ENCODE measurements around the gene MRPL53.

MRPL53 gene

DNA sequence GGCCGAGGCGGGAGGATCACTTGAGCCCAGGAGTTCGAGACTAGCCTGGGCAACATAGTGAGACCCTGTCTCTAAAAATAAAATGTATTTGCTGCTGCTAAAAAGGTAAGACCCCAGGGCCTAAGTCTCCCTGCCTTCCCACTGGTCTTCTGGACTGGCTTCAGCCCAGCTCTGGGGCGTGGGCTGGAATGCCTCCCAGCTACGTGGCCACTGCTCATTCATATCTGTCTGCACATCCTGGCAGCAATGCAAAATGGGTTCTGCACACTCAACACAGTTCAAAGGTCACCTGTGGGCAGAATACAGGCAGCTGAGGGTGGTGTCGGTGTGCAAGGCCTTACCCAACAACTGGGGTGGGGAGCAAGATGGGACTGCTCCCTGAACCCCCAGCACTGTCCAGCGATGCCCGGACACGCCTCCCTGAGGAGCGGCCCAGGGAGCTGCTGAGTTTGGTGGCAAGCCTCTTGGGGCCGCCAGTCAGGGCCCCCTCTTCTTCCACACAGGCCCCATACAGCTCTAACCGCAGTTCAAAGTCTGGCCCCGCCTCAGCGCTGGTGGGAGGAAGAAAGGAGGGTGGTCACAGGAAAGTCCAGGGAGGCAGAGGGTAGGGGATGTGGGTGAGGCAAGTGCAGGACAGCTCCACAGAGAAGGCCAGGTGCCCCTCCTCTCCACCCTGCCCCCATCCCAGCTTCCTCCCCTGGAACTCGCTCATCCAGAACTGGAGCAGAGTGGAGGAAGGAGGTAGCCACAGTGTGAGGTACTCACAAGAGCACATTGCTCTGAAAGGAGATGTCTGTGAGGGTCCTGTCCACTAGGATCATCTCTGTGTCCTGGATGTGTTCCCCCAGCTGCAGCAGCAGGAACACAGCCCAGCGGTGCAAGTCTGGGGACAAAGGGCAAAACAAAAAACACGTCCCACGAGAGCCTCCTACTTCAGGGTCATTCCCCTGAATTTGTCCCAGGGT is 42.7 kb downstream of the MRPL53 start:
- TF ChIP-seq, protein P1, sequence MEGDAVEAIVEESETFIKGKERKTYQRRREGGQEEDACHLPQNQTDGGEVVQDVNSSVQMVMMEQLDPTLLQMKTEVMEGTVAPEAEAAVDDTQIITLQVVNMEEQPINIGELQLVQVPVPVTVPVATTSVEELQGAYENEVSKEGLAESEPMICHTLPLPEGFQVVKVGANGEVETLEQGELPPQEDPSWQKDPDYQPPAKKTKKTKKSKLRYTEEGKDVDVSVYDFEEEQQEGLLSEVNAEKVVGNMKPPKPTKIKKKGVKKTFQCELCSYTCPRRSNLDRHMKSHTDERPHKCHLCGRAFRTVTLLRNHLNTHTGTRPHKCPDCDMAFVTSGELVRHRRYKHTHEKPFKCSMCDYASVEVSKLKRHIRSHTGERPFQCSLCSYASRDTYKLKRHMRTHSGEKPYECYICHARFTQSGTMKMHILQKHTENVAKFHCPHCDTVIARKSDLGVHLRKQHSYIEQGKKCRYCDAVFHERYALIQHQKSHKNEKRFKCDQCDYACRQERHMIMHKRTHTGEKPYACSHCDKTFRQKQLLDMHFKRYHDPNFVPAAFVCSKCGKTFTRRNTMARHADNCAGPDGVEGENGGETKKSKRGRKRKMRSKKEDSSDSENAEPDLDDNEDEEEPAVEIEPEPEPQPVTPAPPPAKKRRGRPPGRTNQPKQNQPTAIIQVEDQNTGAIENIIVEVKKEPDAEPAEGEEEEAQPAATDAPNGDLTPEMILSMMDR (IDR thresholded peaks at IDR 0.05; ENCODE audit: low read depth, low read length) = no peak
- DNase-seq (ENCODE audit: extremely low read depth, low read depth) = no peak

DNA sequence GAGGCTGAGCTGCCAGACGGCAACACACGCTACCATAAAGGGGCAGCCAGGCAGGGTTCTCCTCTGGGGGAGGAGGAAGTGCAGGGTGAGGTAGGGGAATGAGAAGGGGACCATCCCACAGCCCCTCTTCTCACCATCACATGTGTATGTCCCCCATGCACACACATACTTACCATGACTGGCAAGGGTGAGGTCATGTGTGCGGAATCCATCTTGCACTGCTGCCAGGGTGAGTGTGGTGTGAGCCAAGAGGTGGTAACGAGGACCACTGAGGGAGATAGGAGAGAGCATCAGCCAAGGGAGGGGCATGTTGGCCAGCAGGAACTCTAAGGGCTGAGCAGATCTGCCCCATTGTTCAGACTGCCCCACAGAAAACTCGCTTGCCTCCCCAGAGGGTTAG is 43.8 kb downstream of the MRPL53 start:
- TF ChIP-seq, protein P1 (IDR thresholded peaks at IDR 0.05; ENCODE audit: low read depth, low read length) = no peak
- DNase-seq (ENCODE audit: extremely low read depth, low read depth) = no peak

DNA sequence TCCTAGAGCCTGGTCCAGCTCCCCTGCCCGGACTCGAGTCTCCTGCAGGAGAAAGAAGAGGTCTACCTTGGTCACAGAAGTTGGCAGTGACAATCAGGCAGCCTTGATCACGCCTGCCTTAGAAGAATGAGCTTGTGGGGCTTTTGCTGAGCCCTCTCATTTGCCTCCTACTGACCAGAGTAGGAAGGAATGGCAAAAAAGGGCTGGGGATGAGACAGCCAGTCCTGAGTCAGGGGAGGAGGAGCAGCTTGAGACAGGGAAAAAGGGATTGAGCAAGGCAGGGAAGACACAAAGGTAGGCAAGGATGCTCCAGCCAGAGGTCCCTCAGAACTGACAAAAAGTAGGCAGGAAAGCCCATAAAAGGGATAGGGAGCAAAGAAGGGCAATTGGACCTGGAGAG is 44.9 kb downstream of the MRPL53 start:
- DNase-seq (ENCODE audit: extremely low read depth, low read depth) = no peak
- TF ChIP-seq, protein P1 (IDR thresholded peaks at IDR 0.05; ENCODE audit: low read depth, low read length) = no peak

DNA sequence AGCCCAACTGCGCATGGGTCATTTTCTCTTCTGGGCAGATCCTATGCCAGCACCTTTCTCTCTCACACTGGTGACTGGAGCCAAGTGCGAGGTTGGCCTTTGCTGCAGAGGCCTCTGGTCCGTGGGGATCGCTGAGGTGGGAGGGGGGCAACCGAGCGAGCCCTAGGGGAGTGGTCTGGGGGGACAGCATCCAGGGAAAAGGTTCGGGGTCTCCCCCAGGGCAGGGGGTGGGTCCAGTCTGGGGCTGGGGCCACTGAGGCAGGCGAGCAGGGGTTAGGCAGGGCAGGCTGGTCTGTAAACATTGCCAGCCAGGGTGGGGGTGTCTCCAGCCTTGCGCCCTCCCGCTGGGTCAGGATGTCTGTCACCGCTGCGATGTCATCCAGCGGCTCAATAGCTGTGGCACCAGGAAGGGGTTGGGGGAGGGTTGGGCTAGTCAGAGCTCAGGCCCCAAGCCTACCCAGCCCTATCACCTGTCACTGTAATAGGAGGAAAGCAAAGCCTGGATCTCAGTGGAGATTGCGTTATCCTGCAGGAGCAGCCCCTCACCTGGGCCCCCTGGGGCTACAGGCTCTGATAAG is 46.2 kb downstream of the MRPL53 start:
- no peak for DNase-seq (ENCODE audit: extremely low read depth, low read depth)
- TF ChIP-seq, protein P1 (IDR thresholded peaks at IDR 0.05; ENCODE audit: low read depth, low read length) = no peak

DNA sequence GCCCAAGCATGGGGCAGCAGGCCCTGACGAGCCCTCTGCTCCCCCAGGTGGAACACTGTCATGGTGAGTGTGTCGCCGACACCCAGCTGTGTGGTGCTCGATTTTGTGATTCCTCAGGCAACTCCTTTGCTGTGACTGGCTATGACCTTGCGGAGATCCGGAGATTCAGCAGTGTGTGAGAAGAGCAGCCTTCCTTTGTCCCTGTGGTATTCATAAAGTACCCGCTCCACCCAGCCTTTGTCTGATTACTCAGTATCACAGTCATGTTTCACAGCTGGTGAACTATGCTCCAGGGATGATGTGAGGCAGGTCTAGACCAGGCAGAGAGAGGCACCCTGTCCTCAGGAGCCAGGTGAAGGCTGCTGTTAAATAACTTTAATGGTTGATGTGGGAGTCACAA is 47.0 kb downstream of the MRPL53 start:
- no peak for DNase-seq (ENCODE audit: extremely low read depth, low read depth)
- TF ChIP-seq, protein P1 (IDR thresholded peaks at IDR 0.05; ENCODE audit: low read depth, low read length) = no peak

DNA sequence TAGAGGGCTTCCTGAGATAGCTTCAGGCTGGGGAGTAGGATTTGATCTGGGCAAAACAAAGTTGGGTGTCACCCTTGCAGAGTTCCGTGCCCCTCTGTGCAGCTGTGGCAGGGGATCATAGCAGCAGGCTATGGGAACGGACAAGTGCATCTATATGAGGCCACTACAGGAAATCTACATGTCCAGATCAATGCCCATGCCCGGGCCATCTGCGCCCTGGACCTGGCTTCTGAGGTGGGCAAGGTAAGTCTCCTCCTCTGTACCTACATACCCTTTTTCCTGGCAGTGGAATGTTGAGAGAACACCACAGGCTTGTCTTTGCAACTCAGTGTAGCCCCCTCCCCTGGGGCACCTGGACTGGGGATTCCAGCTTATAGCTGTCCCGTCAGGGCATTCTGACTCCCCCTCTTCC is 47.5 kb downstream of the MRPL53 start:
- TF ChIP-seq, protein P1 (IDR thresholded peaks at IDR 0.05; ENCODE audit: low read depth, low read length) = no peak
- no peak for DNase-seq (ENCODE audit: extremely low read depth, low read depth)

Measured in AG09319 (cell line).